AG04450 (cell line): Measurements from ENCODE around the gene DGKG. TPM values are rescaled to one million over a fixed set of nuclear protein-coding genes. Genes with fewer than 3 reads are reported as not detected.
A peak's percentile ranks its signal among the peaks of the same experiment; 100 is the strongest.

ENCODE experiments used
- CTCF ChIA-PET: fragments of 300-600, 350-600 bp; formaldehyde crosslinking; extraction: SDS; loops from one replicate; lab custom pipeline; 2022; ENCODE audit warnings: antibody characterized with exemption, inconsistent platforms; lab: Charles Lee
- POLR2A ChIA-PET: fragments of 350-600 bp; formaldehyde crosslinking; extraction: SDS; loops from one replicate; lab custom pipeline; 2021; ENCODE audit warnings: antibody characterized with exemption, inconsistent platforms; lab: Yijun Ruan, JAX
- DNase-seq: peaks from one replicate; pipeline ENCODE4 v3.0.0-alpha.2; 2011; ENCODE audit warnings: low read depth, low spot score
- H3K27ac ChIP-seq: one replicate; pipeline ENCODE4 v1.5.1; 2012; ENCODE audit warnings: low read depth, low read length, control low read depth
- H3K27me3 ChIP-seq: one replicate; pipeline ENCODE4 v1.6.0; 2012; ENCODE audit warnings: low read length; ENCODE audit not compliant: control insufficient read depth, insufficient read depth
- H3K4me3 ChIP-seq: 2 replicates; pipeline ENCODE4 v1.5.1; 2011; ENCODE audit warnings: mild to moderate bottlenecking, low read depth, low read length, control low read depth
- H3K9me3 ChIP-seq: 2 replicates; pipeline ENCODE4 v1.5.1; 2012; ENCODE audit warnings: low read length; ENCODE audit not compliant: control insufficient read depth, insufficient read depth
- CTCF ChIP-seq: IDR thresholded peaks from 2 replicates; pipeline ENCODE4 v1.5.1; 2011; ENCODE audit warnings: low read depth, low read length, control low read depth, inconsistent platforms
- polyA plus RNA-seq: library from polyadenylated mRNA; depleted of rRNA; stranded (reverse); fragments of >200 nt; gene quantifications from 2 replicates; pipeline ENCODE4 v1.2.3, GENCODE V29; 2011

The DGKG gene
- polyA plus RNA-seq, 1 experiment: 5.1 TPM

GRCh38 chr3:186268616-186269448 lies 93.2 kb downstream of the DGKG start:
- Histone ChIP-seq H3K9me3 (no peaks in the 10 kb centered on the region), H3K27me3 (peaks cover 22% of the 10 kb centered on the region), H3K27ac (no peak overlapping the region), H3K4me3 (no peak overlapping the region)
- POLR2A ChIA-PET: no interaction called here
- CTCF ChIA-PET: interaction anchor here (0.6 to 4.6 kb wide), 7 partner anchors 9 to 301 kb away, joined by 3 to 28 read pairs (median 4); partner anchors contain the start of gene DNAJB11
- DNase-seq: no peak
- peak; percentile 52 for TF ChIP-seq CTCF

GRCh38 chr3:186267758-186268157 lies 94.3 kb downstream of the DGKG start:
- Histone ChIP-seq H3K27ac (no peak overlapping the region), H3K9me3 (no peaks in the 10 kb centered on the region), H3K4me3 (no peak overlapping the region), H3K27me3 (peaks cover 25% of the 10 kb centered on the region)
- TF ChIP-seq CTCF: no peak
- ChIA-PET POLR2A (no interaction called here), CTCF (interaction anchor here (1.4 to 4.6 kb wide), 4 partner anchors 8 to 285 kb away, joined by 3 to 28 read pairs (median 10); no protein-coding TSS in a partner anchor)
- no peak for DNase-seq

GRCh38 chr3:186264608-186265400 lies 97.2 kb downstream of the DGKG start:
- H3K9me3 ChIP-seq: no peaks in the 10 kb centered on the region
- H3K27ac ChIP-seq: no peak overlapping the region
- TF ChIP-seq CTCF: no peak
- DNase-seq: no peak
- H3K4me3 ChIP-seq: no peak overlapping the region
- H3K27me3 ChIP-seq: peaks cover 24% of the 10 kb centered on the region
- POLR2A ChIA-PET: no interaction called here
- CTCF ChIA-PET: interaction anchor here (0.6 to 3.2 kb wide), 4 partner anchors 13 to 288 kb away, joined by 3 to 15 read pairs (median 4); no protein-coding TSS in a partner anchor

GRCh38 chr3:186261638-186262037 lies 100.4 kb downstream of the DGKG start:
- H3K27ac ChIP-seq: no peak overlapping the region
- no peak overlapping the region for H3K4me3 ChIP-seq
- H3K27me3 ChIP-seq: peaks cover 17% of the 10 kb centered on the region
- ChIA-PET POLR2A (no interaction called here), CTCF (interaction anchor here (0.8 to 5.0 kb wide), 9 partner anchors 9 to 354 kb away, joined by 3 to 143 read pairs (median 4); no protein-coding TSS in a partner anchor)
- H3K9me3 ChIP-seq: no peaks in the 10 kb centered on the region
- TF ChIP-seq CTCF: peak; percentile 23; the same call in 1 of the 2 replicates
- DNase-seq: no peak
